ENCODE results near the gene ARHGAP42. TPM values are rescaled to one million over a fixed set of nuclear protein-coding genes. Genes with fewer than 3 reads are reported as not detected.

Gene ARHGAP42
- total RNA-seq, 2 donors from 2014 or later: 5.6 to 13.8 TPM

GRCh38 chr11:100752371-100753171 is 65.5 kb downstream of the ARHGAP42 start:
- H3K4me3 ChIP-seq: no peak overlapping the region
- H3K9me3 ChIP-seq: peaks cover 9% of the 10 kb centered on the region
- H3K27me3 ChIP-seq (replicated peaks; ENCODE audit: insufficient read depth): no peaks in the 10 kb centered on the region
- no peaks in the 10 kb centered on the region for H3K4me1 ChIP-seq (ENCODE audit: control insufficient read depth in 1 of 2, low read depth in 2 of 2)
- no peak for TF ChIP-seq CTCF (IDR thresholded peaks at IDR 0.05)
- no peak for ATAC-seq (ENCODE audit: insufficient number of reproducible peaks, low FRiP score, low read depth)
- H3K27ac ChIP-seq: no peak overlapping the region
- no peaks in the 10 kb centered on the region for H3K36me3 ChIP-seq
- DNase-seq (ENCODE audit: low spot score): no peak

GRCh38 chr11:100753172-100753543 is 66.1 kb downstream of the ARHGAP42 start:
- H3K4me1 ChIP-seq (ENCODE audit: control insufficient read depth in 1 of 2, low read depth in 2 of 2): no peaks in the 10 kb centered on the region
- no peaks in the 10 kb centered on the region for H3K36me3 ChIP-seq
- TF ChIP-seq CTCF (IDR thresholded peaks at IDR 0.05): no peak
- no peaks in the 10 kb centered on the region for H3K27me3 ChIP-seq (replicated peaks; ENCODE audit: insufficient read depth)
- no peak overlapping the region for H3K27ac ChIP-seq
- no peak overlapping the region for H3K4me3 ChIP-seq
- ATAC-seq (ENCODE audit: insufficient number of reproducible peaks, low FRiP score, low read depth): no peak
- no peak for DNase-seq (ENCODE audit: low spot score)
- H3K9me3 ChIP-seq: peaks cover 9% of the 10 kb centered on the region

GRCh38 chr11:100753571-100753970 is 66.5 kb downstream of the ARHGAP42 start:
- H3K36me3 ChIP-seq: no peaks in the 10 kb centered on the region
- H3K27me3 ChIP-seq (replicated peaks; ENCODE audit: insufficient read depth): no peaks in the 10 kb centered on the region
- no peaks in the 10 kb centered on the region for H3K4me1 ChIP-seq (ENCODE audit: control insufficient read depth in 1 of 2, low read depth in 2 of 2)
- TF ChIP-seq CTCF (IDR thresholded peaks at IDR 0.05): no peak
- H3K27ac ChIP-seq: no peak overlapping the region
- no peak for DNase-seq (ENCODE audit: low spot score)
- no peak overlapping the region for H3K4me3 ChIP-seq
- peaks cover 9% of the 10 kb centered on the region for H3K9me3 ChIP-seq
- no peak for ATAC-seq (ENCODE audit: insufficient number of reproducible peaks, low FRiP score, low read depth)

GRCh38 chr11:100756559-100756958 is 69.5 kb downstream of the ARHGAP42 start:
- H3K27ac ChIP-seq: no peak overlapping the region
- no peaks in the 10 kb centered on the region for H3K9me3 ChIP-seq
- H3K4me3 ChIP-seq: no peak overlapping the region
- H3K36me3 ChIP-seq: no peaks in the 10 kb centered on the region
- peaks cover 0 to 7% of the 10 kb centered on the region in 2 donors for H3K4me1 ChIP-seq (ENCODE audit: control insufficient read depth in 1 of 2, low read depth in 2 of 2)
- DNase-seq (ENCODE audit: low spot score) (no peak), ATAC-seq (ENCODE audit: insufficient number of reproducible peaks, low FRiP score, low read depth) (no peak)
- H3K27me3 ChIP-seq (replicated peaks; ENCODE audit: insufficient read depth): no peaks in the 10 kb centered on the region
- TF ChIP-seq CTCF (IDR thresholded peaks at IDR 0.05): no peak

- Histone ChIP-seq H3K36me3 (no peaks in the 10 kb centered on the region), H3K4me1 (ENCODE audit: control insufficient read depth in 1 of 2, low read depth in 2 of 2) (peaks cover 0 to 7% of the 10 kb centered on the region in 2 donors), H3K27me3 (replicated peaks; ENCODE audit: insufficient read depth) (no peaks in the 10 kb centered on the region), H3K27ac (no peak overlapping the region), H3K9me3 (no peaks in the 10 kb centered on the region), H3K4me3 (no peak overlapping the region)
- ATAC-seq (ENCODE audit: insufficient number of reproducible peaks, low FRiP score, low read depth) (no peak), DNase-seq (ENCODE audit: low spot score) (no peak)
- TF ChIP-seq CTCF (IDR thresholded peaks at IDR 0.05): no peak
Observed at GRCh38 chr11:100757646-100758045, 70.6 kb downstream of the ARHGAP42 start.
